Measurements from ENCODE around the gene FOXN1.
"Not testable (repeated sequence)": the region's sequence is repeated elsewhere in the genome, so short reads cannot be mapped to it uniquely, and the experiment has no call there.

FOXN1 gene

DNA sequence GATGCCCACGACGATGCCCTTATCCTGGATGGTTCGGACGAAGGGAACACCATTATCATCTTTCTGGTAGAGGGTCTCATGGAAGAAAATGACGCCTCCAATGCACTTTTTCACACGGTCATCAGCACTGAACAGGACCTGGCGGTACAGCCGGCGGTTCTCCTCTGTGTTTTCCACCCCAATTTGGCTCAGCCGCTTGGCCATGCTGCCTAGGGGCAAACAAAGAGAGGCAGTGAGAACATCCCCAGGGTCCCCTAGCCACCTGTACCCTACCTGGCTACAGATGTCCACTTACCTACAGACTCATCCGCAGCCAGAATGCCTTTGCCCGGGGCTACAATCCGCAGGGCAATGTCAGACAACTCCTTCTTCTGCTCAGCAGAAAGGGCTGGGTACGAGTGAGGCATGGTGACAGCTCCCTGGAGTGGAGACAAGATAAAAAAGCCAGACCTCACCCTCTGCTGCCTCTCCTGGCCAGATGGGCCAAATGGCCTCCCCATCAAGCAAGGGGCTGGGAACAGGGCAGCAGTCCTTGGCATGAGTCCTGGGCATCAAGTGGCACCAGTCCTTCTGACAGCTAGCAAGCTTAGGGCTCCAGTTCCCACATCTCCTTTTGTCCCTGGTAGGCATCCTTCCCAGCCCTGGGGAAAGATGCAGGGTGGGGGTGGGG, 69.1 kb downstream of the FOXN1 start:
- no peak for DNase-seq

DNA sequence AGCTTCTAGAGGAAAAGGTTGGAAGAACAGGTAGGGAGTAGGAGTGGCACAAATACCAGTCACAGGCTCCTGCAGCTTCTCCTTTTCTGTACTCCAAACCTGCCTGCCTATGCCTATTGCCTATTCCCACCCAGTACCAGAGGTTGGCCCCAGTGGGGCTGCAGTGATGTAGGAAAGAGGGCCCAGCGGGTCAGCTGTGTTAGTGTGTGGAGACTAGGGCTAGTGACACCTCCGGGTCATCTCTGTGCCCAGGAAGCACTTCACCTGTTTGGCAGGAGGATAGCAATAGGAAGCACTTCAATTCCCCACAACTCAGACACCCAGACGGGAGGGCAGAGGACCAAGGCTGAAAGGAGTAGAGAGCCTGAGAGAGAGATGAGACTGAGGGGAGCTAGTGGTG, 69.9 kb downstream of the FOXN1 start:
- not testable (repeated sequence) for DNase-seq

DNA sequence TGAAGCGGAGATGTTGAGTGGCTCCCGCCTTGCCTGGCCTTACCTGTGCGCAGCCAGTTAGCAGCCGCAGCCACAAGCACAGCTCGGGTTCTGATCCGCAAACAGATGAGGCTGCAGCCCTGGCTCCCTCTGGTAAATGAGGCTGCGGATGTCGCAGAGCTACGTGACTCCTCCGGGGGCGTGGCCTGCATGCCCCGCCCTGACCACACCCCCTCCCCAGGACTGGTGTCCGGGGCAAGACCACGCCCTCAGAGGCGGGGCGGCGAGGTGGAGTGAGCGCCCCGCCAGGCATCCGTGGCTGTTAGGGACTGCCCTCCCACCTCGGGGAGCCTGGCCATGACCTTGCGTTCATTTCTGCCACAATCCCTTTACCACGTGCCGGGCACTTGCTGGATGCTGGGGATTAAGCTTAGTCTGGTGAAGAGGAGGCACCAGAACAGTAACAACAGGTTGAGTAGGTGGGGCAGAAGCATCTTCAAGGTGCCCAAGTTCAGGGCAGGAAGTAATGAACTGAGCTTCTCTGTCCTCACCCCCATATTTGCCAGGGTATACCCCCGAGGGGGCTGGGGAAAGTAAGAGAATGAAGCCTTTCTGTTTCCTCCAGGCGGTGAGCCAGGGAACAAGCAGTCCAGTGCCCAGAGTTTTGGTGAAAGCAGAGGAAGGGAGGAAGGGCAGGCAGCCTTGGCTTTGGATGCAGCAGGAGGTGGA, 70.8 kb downstream of the FOXN1 start, which contains the start of gene ALDOC:
TSS of gene ALDOC (minus strand) at position 138 of the 708 bp plus-strand sequence. CDS start 1,363 bp downstream, outside the sequence.
- peak; percentile 96 for DNase-seq

DNA sequence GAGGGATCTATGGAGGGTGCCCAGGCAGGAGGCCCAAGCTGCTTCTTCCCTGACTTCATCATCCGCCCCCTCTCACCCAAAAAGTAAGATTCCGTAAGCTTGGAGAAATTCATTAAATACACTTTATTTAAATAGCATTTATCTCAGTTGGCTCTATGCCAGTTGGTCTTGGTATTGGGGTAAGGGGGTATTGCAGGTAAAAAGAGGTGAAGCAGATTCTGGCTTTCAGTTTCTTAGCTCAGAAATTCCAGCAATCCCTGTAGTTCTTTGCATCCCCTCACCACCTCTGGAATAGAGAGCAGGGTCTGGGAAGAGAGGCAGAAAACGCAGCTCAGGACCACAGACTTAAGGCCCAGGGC, 71.3 kb downstream of the FOXN1 start:
- no peak for DNase-seq

DNA sequence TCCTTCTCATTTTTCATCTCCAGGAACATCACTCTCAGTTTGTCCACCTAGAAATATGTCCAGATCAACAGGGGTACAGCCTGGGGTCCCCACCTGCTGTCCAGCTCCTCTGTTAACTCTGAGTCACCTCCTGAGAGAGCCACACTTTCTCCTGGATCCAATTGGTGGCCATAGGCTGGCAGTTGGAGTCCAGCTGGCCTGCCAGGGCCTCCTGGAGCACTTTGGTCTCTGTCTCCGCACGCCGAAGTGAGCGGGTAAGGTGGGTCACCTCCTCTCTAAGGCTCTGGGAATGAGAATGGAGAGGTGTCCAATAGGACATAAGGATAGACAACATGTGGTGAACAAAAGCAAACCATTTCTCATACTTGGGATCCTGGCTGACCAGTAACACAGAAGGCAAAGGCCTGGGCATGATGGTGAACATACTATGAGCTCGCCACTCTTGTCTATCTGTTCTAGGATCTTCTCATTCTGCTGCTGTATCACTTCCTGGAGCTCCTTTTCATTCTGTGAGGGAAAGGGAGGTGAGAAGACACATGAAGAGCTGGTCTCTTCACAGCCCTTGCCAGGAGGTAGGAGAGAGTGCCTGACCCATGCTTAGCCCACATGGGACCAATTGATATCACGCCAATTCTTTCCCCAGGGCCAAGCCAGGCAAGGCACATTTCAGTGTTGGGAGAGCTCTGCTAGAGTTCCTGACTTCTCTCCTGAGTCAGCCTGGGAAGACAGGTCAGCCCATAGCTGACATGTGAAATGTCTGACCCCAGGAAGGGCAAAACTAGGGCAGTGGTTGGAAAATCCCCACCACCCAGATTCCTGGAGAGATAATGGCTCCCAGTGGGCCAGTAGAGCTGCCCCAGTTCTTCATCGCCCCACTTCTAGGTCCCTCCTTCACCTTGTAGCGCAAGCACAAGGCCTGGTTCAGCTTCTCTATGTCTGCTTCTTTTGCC, 72.4 kb downstream of the FOXN1 start:
- no peak for DNase-seq

DNA sequence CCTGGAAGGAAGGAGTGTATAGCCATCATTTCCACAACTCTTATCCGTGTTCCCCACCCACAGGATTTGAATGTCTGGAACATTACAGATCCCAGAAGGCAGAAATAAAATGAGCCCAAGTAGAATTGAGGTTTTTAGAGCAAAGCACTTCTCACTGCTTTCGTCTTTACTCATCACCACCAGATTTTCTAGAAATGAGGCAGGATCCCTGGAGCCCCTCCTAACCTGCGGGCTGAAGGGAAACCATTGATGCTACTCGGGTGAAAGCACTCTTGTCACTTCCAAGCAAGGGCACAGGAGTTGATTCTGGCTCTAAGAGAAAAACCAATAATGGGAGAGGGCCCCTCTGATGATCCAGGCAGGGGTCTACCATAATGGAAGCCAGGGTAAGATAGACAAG, 73.4 kb downstream of the FOXN1 start:
- no peak for DNase-seq

DNA sequence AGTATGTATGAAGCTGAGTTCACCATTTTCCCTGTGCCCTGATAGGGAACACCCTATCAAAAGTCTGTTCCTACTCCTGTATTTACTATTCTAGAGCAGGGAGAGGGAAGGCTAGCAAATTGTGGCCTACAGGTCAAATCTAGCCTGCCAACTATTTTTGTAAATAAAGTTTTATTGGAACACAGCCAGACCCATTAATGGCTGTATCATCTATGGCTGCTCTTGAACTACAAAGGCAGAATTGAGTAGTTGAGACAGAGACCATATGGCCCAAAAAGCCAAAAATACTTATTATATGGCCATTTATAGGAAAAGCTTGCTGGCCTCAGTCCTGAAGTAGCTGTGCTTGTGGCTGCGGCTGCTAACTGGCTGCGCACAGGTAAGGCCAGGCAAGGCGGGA, 74.8 kb downstream of the FOXN1 start:
- no peak for DNase-seq

DNA sequence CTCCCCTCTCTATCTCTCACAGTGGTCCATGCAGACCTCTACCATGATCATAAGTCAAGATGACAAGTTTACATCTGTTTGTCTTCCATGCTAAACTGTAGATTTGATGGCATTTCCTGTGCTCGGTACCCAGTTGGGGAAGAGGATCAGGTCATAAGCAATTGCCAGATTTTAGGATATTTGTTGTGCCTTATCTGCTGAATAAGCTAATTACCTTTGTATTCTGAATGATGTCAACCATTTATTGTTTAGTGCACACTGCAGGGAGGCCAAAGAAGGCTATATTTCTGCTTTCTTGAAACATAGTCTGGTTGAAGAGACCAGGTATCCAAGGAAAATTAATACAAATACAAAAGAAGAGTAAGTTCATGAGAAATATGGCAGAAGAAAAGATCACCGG, 76.4 kb downstream of the FOXN1 start:
- DNase-seq: no peak

DNA sequence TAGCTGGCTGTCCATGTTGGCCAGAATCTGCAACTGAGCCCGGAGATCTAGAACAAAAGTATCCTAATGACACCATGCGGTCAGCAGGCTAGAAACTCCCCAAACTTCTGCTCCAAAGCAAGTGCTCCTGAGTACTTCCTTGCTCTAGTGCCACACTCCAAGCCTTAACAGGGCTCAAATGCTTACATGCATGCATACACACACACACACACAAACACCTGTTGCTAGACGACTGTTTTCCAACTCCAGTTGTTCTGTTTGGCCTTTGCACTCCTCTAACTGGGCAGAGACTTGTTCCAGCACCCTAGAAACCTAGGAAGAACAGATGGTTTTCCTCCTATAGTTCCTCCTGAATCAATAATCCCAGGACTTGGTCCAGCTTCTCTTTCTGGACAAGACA, 78.3 kb downstream of the FOXN1 start:
- DNase-seq: no peak

DNA sequence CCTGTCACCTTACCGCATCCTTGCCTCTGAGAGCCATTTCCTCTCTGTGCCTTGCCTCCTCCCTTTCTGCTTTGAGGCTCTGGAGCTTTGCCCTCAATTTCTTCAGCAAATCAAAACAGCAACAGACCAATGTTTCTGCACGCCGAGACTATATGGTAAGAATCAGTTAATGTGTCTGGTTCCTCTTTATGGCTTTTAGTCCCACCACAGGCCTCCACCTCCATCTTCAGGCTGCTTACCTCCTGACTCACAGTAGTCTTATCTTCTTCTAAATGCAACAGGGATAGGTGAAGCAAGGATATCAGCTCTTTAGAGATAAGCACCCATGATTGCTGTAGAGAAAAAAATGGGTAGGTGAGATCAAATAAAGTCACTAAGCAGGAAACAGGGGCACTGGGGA, 79.7 kb downstream of the FOXN1 start:
- no peak for DNase-seq
